ENCODE data around the gene KCNC3.

Gene KCNC3

GRCh38 chr19:50327013-50327412 lies 2.2 kb downstream of the KCNC3 start:
- no peak for DNase-seq

GRCh38 chr19:50326101-50326664 lies 3.0 kb downstream of the KCNC3 start:
- DNase-seq: no peak

- DNase-seq: peak; percentile 18
Measured at GRCh38 chr19:50325310-50326100, 3.7 kb downstream of the KCNC3 start.

GRCh38 chr19:50324331-50324730 lies 4.8 kb downstream of the KCNC3 start:
- DNase-seq: no peak

- no peak for DNase-seq
Measured at GRCh38 chr19:50323782-50324133, 5.4 kb downstream of the KCNC3 start.

- DNase-seq: no peak
Measured at GRCh38 chr19:50322931-50323781, 6.0 kb downstream of the KCNC3 start.

- no peak for DNase-seq
Measured at GRCh38 chr19:50322234-50322633, 6.9 kb downstream of the KCNC3 start.

GRCh38 chr19:50321831-50322230 lies 7.3 kb downstream of the KCNC3 start:
- no peak for DNase-seq

- no peak for DNase-seq
Measured at GRCh38 chr19:50320596-50320995, 8.6 kb downstream of the KCNC3 start.

GRCh38 chr19:50320051-50320450 lies 9.1 kb downstream of the KCNC3 start:
- DNase-seq: no peak

- DNase-seq: no peak
Measured at GRCh38 chr19:50319156-50319555, 10.0 kb downstream of the KCNC3 start.

GRCh38 chr19:50318438-50318837 lies 10.7 kb downstream of the KCNC3 start:
- DNase-seq: no peak

- DNase-seq: no peak
Measured at GRCh38 chr19:50317115-50317514, 12.1 kb downstream of the KCNC3 start.

GRCh38 chr19:50315773-50316448 lies 13.3 kb downstream of the KCNC3 start:
- no peak for DNase-seq

GRCh38 chr19:50314724-50315708 lies 14.2 kb downstream of the KCNC3 start:
- no peak for DNase-seq

- DNase-seq: no peak
Measured at GRCh38 chr19:50313812-50314536, 15.2 kb downstream of the KCNC3 start.

GRCh38 chr19:50312967-50313811 lies 16.0 kb downstream of the KCNC3 start:
- no peak for DNase-seq

- no peak for DNase-seq
Measured at GRCh38 chr19:50311723-50312635, 17.2 kb downstream of the KCNC3 start.

Data from fibroblast of skin of abdomen (primary cell).